ENCODE data around the gene SH2D3A. TPM values are rescaled to one million over a fixed set of nuclear protein-coding genes. Genes with fewer than 3 reads are reported as not detected.
"Not testable (repeated sequence)": the region's sequence is repeated elsewhere in the genome, so short reads cannot be mapped to it uniquely, and the experiment has no call there.

The SH2D3A gene
- total RNA-seq, 1 experiment from 2014 or later: 0.95 TPM

DNA sequence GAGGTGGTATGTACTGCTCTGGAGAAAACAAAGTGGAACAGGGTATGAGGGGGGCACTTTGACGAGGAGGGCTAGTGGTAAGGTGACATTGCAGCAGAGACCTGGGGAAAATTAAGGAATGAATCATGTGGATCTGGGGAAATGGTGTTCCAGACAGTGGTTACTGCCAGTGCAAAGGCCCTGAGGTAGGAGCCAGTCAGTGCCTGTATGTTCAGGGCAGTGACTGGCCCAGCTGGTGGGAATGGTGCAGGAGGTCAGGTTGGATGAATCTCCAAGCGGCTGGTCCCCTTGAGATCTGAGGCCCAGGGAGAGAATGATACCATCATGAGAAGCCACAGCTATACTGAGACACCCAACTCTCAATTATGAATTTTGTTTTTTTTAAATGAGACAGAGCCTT lies 10.2 kb upstream of the SH2D3A start:
- intact Hi-C loops (cut with micrococcal nuclease; ENCODE audit: unreplicated experiment): no loop called here
- no TSS peak for BruUV-seq (replicated peaks)

DNA sequence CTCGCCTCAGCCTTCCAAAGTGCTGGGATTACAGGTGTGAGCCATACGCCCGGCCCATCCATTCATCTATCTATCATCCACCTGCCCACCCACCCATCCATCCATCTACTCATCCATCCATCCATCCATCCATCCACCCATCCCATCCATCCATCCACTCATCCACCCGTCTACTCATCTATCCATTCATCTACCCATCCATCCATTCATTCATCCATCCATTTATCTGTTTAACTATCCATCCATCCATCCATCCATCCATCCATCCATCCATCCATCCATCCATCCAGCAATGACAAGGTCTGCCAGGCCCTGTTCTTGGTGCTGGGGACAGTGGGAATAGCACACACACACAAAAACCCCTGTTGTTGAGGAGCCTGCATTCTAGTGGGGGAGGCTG lies 9.8 kb upstream of the SH2D3A start:
- peaks cover 3% of the 10 kb centered on the region for H3K36me3 ChIP-seq (ENCODE audit: insufficient read depth, low read length, poor library complexity, severe bottlenecking)
- DNase-seq (ENCODE audit: low spot score): no peak
- no peak overlapping the region for H3K27ac ChIP-seq (ENCODE audit: low read depth, low read length, poor library complexity, severe bottlenecking)
- ChIA-PET POLR2A (ENCODE audit: low non-redundant PET) (no interaction called here), CTCF (no interaction called here)
- TF ChIP-seq, protein P1, sequence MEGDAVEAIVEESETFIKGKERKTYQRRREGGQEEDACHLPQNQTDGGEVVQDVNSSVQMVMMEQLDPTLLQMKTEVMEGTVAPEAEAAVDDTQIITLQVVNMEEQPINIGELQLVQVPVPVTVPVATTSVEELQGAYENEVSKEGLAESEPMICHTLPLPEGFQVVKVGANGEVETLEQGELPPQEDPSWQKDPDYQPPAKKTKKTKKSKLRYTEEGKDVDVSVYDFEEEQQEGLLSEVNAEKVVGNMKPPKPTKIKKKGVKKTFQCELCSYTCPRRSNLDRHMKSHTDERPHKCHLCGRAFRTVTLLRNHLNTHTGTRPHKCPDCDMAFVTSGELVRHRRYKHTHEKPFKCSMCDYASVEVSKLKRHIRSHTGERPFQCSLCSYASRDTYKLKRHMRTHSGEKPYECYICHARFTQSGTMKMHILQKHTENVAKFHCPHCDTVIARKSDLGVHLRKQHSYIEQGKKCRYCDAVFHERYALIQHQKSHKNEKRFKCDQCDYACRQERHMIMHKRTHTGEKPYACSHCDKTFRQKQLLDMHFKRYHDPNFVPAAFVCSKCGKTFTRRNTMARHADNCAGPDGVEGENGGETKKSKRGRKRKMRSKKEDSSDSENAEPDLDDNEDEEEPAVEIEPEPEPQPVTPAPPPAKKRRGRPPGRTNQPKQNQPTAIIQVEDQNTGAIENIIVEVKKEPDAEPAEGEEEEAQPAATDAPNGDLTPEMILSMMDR (conservative IDR thresholded peaks at IDR 0.05; ENCODE audit: low read depth, low read length): no peak
- TF ChIP-seq EZH2 (IDR thresholded peaks at IDR 0.05; ENCODE audit: borderline replicate concordance, low read depth, low read length, poor library complexity, severe bottlenecking): no peak
- intact Hi-C loops (cut with micrococcal nuclease; ENCODE audit: unreplicated experiment): no loop called here
- peaks cover 37% of the 10 kb centered on the region for H3K4me1 ChIP-seq (ENCODE audit: insufficient read depth, low read length, poor library complexity, severe bottlenecking)
- no peaks in the 10 kb centered on the region for H3K9me3 ChIP-seq (ENCODE audit: low read depth, low read length, poor library complexity, severe bottlenecking)
- no peaks in the 10 kb centered on the region for H3K27me3 ChIP-seq (replicated peaks; ENCODE audit: insufficient read depth, low read depth, low read length, poor library complexity)
- BruUV-seq (replicated peaks): no TSS peak
- no peak overlapping the region for H3K4me3 ChIP-seq (ENCODE audit: low read depth, low read length, poor library complexity, severe bottlenecking)

More for the DNA sequence above, 10.2 kb upstream of the SH2D3A start:
- CTCF ChIA-PET: no interaction called here
- DNase-seq (ENCODE audit: low spot score): no peak
- TF ChIP-seq, protein P1 (conservative IDR thresholded peaks at IDR 0.05; ENCODE audit: low read depth, low read length): no peak
- TF ChIP-seq EZH2 (IDR thresholded peaks at IDR 0.05; ENCODE audit: borderline replicate concordance, low read depth, low read length, poor library complexity, severe bottlenecking): no peak
- Histone ChIP-seq H3K27me3 (replicated peaks; ENCODE audit: insufficient read depth, low read depth, low read length, poor library complexity) (no peaks in the 10 kb centered on the region), H3K27ac (ENCODE audit: low read depth, low read length, poor library complexity, severe bottlenecking) (no peak overlapping the region), H3K36me3 (ENCODE audit: insufficient read depth, low read length, poor library complexity, severe bottlenecking) (peaks cover 3% of the 10 kb centered on the region), H3K9me3 (ENCODE audit: low read depth, low read length, poor library complexity, severe bottlenecking) (no peaks in the 10 kb centered on the region), H3K4me1 (ENCODE audit: insufficient read depth, low read length, poor library complexity, severe bottlenecking) (peaks cover 40% of the 10 kb centered on the region), H3K4me3 (ENCODE audit: low read depth, low read length, poor library complexity, severe bottlenecking) (no peak overlapping the region)
- POLR2A ChIA-PET (ENCODE audit: low non-redundant PET): no interaction called here

DNA sequence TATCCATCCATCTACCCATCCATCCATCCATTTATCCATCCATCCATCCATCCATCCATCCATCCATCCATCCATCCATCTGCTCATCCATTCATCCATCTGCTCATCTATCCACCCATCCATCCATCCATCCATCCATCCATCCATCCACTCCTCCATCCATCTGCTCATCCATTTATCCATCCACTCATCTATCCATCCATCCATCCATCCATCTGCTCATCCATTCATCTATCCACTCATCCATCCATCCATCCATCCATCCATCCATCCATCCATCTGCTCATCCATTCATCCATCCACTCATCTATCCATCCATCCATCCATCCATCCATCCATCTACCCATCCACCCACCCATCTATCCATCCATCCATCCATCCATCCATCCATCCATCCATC lies 8.8 kb upstream of the SH2D3A start:
- DNase-seq (ENCODE audit: low spot score); BruUV-seq (replicated peaks); CTCF ChIA-PET; H3K27ac ChIP-seq (ENCODE audit: low read depth, low read length, poor library complexity, severe bottlenecking); intact Hi-C loops (cut with micrococcal nuclease; ENCODE audit: unreplicated experiment); H3K27me3 ChIP-seq (replicated peaks; ENCODE audit: insufficient read depth, low read depth, low read length, poor library complexity); H3K36me3 ChIP-seq (ENCODE audit: insufficient read depth, low read length, poor library complexity, severe bottlenecking); H3K9me3 ChIP-seq (ENCODE audit: low read depth, low read length, poor library complexity, severe bottlenecking); H3K4me3 ChIP-seq (ENCODE audit: low read depth, low read length, poor library complexity, severe bottlenecking); POLR2A ChIA-PET (ENCODE audit: low non-redundant PET): not testable (repeated sequence)
- peaks cover 27% of the 10 kb centered on the region for H3K4me1 ChIP-seq (ENCODE audit: insufficient read depth, low read length, poor library complexity, severe bottlenecking)

Measured in A673 (cell line).